Measurements from ENCODE around the gene CHST11.
"Not testable (repeated sequence)": the region's sequence is repeated elsewhere in the genome, so short reads cannot be mapped to it uniquely, and the experiment has no call there.

Gene CHST11

GRCh38 chr12:104772336-104772735, 315.6 kb downstream of the CHST11 start:
- in situ Hi-C loops (cut with MboI; ENCODE audit: low pct_unique_long_range_greater_than_20kb, low sequenced_read_pairs): no loop called here
- no peak for DNase-seq

GRCh38 chr12:104775731-104776231, 319.0 kb downstream of the CHST11 start:
- no peak for DNase-seq
- in situ Hi-C loops (cut with MboI; ENCODE audit: low pct_unique_long_range_greater_than_20kb, low sequenced_read_pairs): no loop called here

GRCh38 chr12:104779134-104779533, 322.4 kb downstream of the CHST11 start:
- in situ Hi-C loops (cut with MboI; ENCODE audit: low pct_unique_long_range_greater_than_20kb, low sequenced_read_pairs): no loop called here

GRCh38 chr12:104782296-104782695, 325.5 kb downstream of the CHST11 start:
- in situ Hi-C loops (cut with MboI; ENCODE audit: low pct_unique_long_range_greater_than_20kb, low sequenced_read_pairs): no loop called here
- no peak for DNase-seq

More at GRCh38 chr12:104779134-104779533, 322.4 kb downstream of the CHST11 start:
- no peak for DNase-seq

GRCh38 chr12:104784592-104784991, 327.8 kb downstream of the CHST11 start:
- DNase-seq: no peak
- in situ Hi-C loops (cut with MboI; ENCODE audit: low pct_unique_long_range_greater_than_20kb, low sequenced_read_pairs): no loop called here

- no peak for DNase-seq
- in situ Hi-C loops (cut with MboI; ENCODE audit: low pct_unique_long_range_greater_than_20kb, low sequenced_read_pairs): no loop called here
Observed at GRCh38 chr12:104785886-104786285, 329.1 kb downstream of the CHST11 start.

- no peak for DNase-seq
- in situ Hi-C loops (cut with MboI; ENCODE audit: low pct_unique_long_range_greater_than_20kb, low sequenced_read_pairs): no loop called here
Observed at GRCh38 chr12:104786352-104786751, 329.6 kb downstream of the CHST11 start.

GRCh38 chr12:104788840-104789271, 332.1 kb downstream of the CHST11 start:
- DNase-seq: peak; percentile 35
- in situ Hi-C loops (cut with MboI; ENCODE audit: low pct_unique_long_range_greater_than_20kb, low sequenced_read_pairs): no loop called here

- peak; percentile 16 for DNase-seq
- in situ Hi-C loops (cut with MboI; ENCODE audit: low pct_unique_long_range_greater_than_20kb, low sequenced_read_pairs): no loop called here
Observed at GRCh38 chr12:104790296-104791125, 333.8 kb downstream of the CHST11 start.

GRCh38 chr12:104792570-104792969, 335.8 kb downstream of the CHST11 start:
- in situ Hi-C loops (cut with MboI; ENCODE audit: low pct_unique_long_range_greater_than_20kb, low sequenced_read_pairs): no loop called here
- no peak for DNase-seq

- no peak for DNase-seq
- in situ Hi-C loops (cut with MboI; ENCODE audit: low pct_unique_long_range_greater_than_20kb, low sequenced_read_pairs): no loop called here
Observed at GRCh38 chr12:104793285-104793684, 336.5 kb downstream of the CHST11 start.

- no peak for DNase-seq
- in situ Hi-C loops (cut with MboI; ENCODE audit: low pct_unique_long_range_greater_than_20kb, low sequenced_read_pairs): no loop called here
Observed at GRCh38 chr12:104793968-104794367, 337.2 kb downstream of the CHST11 start.

GRCh38 chr12:104796475-104796862, 339.7 kb downstream of the CHST11 start:
- DNase-seq: no peak
- in situ Hi-C loops (cut with MboI; ENCODE audit: low pct_unique_long_range_greater_than_20kb, low sequenced_read_pairs): no loop called here

GRCh38 chr12:104799458-104799857, 342.7 kb downstream of the CHST11 start:
- no peak for DNase-seq
- in situ Hi-C loops (cut with MboI; ENCODE audit: low pct_unique_long_range_greater_than_20kb, low sequenced_read_pairs): no loop called here

- no peak for DNase-seq
- in situ Hi-C loops (cut with MboI; ENCODE audit: low pct_unique_long_range_greater_than_20kb, low sequenced_read_pairs): no loop called here
Observed at GRCh38 chr12:104801005-104801404, 344.3 kb downstream of the CHST11 start.

- no peak for DNase-seq
- in situ Hi-C loops (cut with MboI; ENCODE audit: low pct_unique_long_range_greater_than_20kb, low sequenced_read_pairs): no loop called here
Observed at GRCh38 chr12:104801427-104801826, 344.7 kb downstream of the CHST11 start.

GRCh38 chr12:104802208-104802607, 345.5 kb downstream of the CHST11 start:
- in situ Hi-C loops (cut with MboI; ENCODE audit: low pct_unique_long_range_greater_than_20kb, low sequenced_read_pairs): no loop called here

GRCh38 chr12:104805186-104805585, 348.4 kb downstream of the CHST11 start:
- DNase-seq: no peak
- in situ Hi-C loops (cut with MboI; ENCODE audit: low pct_unique_long_range_greater_than_20kb, low sequenced_read_pairs): no loop called here

More at GRCh38 chr12:104802208-104802607, 345.5 kb downstream of the CHST11 start:
- DNase-seq: no peak

GRCh38 chr12:104806194-104806593, 349.4 kb downstream of the CHST11 start:
- DNase-seq; in situ Hi-C loops (cut with MboI; ENCODE audit: low pct_unique_long_range_greater_than_20kb, low sequenced_read_pairs): not testable (repeated sequence)

GRCh38 chr12:104809251-104809650, 352.5 kb downstream of the CHST11 start:
- no peak for DNase-seq
- in situ Hi-C loops (cut with MboI; ENCODE audit: low pct_unique_long_range_greater_than_20kb, low sequenced_read_pairs): no loop called here
